ENCODE measurements around the gene FBXW9.

GRCh38 chr19:12647490-12648071, 48.9 kb downstream of the FBXW9 start:
- TF ChIP-seq CTCF (IDR thresholded peaks at IDR 0.05) (no peak), POLR2A (IDR thresholded peaks at IDR 0.05) (no peak)
